NCI-H82 (cell line): ENCODE results near the gene ZC3H14.

Source experiments
- DNase-seq: peaks from one replicate; lab custom pipeline; 2025; lab: John Stamatoyannopoulos, UW

ZC3H14 gene

DNA sequence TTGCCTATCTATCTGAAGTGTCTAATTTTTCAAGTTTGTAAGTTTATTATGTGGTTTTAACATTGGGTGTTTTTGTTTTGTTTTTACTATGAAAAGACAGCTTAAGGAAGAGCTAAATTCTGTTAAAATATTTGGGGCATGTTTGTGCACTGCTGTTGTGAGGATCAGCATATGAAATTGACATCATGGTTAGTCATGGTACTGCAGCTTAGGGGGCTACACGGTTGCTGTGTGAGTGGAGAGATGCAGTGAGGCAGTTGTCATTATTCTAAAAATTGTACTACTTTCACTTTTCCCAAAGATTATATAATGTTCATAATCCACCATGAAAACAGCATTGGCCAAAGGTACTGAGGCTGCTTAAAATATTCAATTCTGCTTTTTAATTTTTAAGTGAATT lies 49.0 kb downstream of the ZC3H14 start:
- DNase-seq: no peak

DNA sequence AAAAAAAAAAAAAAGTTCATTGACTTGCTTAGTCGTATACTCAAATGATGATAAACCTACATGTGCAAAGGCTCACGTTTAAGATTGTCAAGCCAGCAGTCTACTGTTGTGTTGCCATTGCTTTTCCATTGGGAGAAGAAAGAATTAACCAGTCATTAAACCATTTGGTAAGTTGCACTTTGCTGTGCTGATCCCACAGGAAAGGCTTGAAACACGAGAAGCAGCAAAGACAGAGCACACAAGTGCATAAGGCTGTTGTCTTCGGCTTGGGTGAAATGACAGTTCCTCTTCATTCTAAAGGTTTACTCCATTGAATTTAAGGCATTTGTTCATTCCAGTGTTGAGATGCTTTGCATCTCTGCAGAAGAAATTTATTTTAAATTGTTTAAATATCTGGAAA lies 50.1 kb downstream of the ZC3H14 start:
- DNase-seq: no peak

DNA sequence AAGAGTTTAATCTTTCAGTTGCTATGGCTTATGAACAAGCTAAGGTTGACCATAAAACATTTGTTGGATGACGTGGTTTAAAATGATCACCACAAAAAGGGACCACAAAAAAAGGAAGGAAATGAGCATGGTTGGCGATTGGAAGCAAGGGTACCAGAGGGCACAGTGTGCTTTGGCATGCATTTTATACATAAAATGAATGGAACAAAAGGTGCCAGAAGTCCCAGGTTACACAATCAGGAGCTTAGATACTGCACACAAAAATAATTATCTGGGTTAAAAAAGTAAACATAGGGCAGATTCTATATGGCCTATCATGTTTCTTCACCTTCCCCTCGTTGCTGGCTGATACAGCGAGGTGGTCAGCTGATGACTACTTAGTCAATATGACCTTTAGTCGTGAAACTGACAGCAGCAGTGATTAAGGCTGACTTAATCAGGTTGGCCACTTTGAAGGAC lies 50.7 kb downstream of the ZC3H14 start:
- DNase-seq: no peak

DNA sequence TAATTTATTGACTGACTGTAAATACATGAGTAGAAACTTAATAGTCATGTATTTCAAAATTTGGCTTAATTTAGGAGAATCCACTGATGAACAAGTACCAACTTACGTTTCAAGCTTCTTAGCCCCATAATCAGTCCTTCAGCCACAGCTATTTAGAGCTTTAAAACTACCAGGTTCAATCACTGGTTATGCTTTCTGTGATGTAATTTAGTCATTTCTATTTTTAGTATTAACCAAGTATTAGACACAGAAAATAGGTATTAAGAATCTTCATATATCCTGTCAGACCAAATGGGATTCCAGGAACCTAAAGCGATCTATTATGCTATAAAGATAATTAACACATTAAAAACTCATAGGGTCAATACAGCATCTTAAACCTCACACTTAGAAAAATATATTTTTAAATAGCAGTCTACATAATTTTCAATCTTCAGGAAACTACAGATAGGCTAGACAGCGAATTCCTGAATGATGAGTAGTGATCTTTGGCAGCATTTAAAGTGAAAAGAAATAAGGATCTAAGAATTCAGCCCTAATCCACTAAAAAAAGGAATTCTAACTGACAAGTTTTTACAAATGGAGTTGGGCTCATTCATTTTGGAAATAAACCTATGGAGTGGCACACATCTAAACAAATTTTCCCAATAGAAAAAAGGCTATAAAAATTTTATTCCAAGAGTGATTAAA lies 51.5 kb downstream of the ZC3H14 start:
- no peak for DNase-seq

DNA sequence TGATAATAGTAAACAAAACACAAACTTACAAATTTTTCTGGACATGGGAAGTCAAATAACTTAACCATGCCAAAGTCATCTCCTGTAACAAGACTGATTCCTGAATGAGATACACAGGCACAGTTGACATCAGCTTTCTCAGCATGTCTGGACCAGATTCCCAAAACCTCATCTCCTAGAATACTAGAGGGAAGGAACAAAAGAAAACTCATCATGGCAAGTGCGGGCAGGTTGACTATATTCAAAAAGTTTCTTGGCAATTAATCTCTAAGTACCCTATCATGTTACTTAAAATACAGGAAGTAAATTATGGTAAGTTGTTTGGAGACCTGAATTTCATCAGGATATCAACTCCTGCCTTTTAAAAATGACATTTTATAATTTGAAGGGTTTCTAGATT lies 53.9 kb downstream of the ZC3H14 start:
- no peak for DNase-seq

DNA sequence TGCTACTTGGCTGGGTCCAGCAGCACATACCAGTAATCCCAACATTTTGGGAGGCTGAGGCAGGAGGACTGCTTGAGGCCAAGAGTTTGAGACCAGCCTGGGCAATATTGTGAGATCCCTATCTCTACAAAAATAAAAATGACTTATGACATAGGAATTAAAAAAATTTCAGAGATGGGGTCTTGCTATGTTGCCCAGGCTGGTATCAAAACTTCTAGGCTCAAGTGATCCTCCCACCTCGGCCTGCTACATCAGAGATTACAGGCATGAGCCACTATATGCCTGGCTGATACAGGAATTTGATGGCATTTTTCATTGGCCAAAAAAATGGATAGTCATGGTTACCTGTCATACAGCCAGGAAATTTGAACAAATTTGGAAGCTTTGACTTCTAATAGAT lies 54.6 kb downstream of the ZC3H14 start:
- DNase-seq: no peak

DNA sequence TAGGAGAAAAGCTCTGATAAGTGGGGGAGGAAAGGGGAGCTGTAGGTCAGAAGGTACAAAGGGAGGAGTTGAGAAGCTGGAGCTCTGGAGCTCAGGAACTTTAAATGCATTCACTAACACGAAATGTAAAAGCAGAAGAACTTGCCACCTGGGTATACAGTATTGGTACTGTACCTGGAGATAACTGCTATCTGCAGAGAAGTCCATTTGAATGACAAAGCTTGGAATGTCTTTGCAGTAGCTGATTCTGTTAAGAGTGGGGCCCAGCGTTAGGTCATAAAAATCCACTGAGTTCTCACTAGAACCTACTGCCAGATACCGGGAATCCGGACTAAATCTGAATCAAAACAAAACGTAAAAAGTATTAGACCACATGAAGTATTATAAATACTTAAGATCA lies 55.6 kb downstream of the ZC3H14 start:
- DNase-seq: no peak

DNA sequence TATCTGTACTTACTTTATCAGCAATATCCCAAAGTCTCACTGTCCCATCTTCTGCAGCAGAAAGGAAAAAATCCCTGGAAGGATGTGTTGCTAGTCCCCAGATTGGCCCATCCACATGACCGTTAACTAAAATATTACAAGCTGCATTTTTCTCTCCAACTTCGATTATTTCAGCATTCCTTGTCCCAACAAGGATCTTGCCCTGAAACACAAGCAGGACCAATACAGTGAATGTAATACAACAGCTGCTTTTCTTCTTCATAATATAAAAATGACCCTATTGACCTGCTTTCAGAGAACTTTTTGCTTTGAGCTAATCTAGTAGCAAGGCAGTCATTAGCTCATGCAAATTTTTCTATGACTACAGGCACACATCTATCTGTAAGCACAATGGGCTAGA lies 58.3 kb downstream of the ZC3H14 start:
- no peak for DNase-seq

DNA sequence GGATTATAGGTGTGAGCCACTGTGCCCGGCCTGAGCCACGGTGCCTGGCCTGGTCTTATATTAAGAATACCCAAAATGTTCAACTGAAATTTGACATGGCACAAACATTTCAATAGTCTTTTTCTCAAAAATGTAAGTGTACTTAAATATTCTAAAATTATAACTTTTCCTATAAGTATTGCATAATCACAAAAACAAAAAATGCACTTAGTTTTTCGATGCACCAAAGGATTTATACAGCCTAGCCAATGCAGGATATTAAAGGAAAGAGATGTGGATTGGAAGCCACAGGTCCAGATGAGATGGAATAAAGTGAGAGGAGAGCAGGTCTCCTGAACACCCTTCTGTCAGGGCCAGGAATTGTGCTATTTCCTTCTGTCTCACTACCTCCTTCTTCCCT lies 62.8 kb downstream of the ZC3H14 start:
- DNase-seq: no peak

DNA sequence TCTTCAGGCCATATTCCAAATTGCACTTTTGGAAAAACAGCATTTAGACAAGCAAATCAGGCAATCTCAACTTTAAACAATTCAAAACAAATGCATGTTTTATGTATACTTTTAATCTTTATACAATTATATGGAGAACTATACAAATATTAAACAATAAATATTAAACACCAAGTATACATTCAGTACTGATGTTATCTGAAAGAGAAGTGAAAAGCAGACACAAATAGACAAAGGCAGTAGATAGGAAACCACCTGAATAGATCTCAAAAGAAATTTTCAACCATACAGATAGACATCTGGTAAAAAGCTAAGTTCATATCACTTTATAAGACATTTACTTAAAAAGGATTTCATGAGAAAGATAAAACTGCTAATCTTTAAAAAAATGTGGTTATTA lies 65.2 kb downstream of the ZC3H14 start:
- no peak for DNase-seq

DNA sequence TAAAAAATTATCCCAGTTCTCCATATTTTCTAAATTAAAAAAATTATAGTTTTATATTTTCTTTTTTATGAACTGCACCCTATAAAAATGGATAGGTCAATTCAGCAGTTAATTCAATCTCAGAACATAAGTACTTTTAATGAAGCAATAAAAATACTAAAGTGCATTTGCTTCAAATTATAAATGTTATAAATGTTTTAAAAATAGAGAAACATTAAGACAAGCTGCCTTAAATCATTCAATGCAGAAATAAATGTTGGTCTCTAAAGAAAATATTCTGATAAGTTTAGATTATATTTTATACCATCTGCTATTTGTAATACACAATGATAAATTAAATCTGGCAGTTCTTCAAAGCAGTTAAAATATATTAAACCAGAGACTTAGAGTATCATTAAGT lies 65.6 kb downstream of the ZC3H14 start:
- DNase-seq: no peak

DNA sequence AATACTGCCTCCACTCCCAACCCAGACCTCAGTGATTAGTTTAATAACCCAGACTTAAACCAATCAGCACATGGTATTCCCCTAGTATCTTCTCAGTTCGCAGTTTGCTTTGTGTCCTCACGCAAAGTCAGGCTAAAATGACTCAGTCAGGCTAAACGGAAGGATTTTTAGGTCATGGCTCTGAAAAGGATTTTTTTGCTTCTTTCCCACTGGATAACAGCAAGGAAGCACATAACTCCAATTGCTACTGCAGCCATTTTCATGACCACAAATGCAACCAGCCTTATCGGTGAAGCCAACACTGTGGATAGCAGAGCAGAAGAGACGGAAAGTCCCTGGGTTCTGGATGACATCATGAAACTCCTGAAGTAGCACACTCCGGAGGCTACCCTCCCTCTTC lies 67.7 kb downstream of the ZC3H14 start:
- DNase-seq: peak; percentile 4

DNA sequence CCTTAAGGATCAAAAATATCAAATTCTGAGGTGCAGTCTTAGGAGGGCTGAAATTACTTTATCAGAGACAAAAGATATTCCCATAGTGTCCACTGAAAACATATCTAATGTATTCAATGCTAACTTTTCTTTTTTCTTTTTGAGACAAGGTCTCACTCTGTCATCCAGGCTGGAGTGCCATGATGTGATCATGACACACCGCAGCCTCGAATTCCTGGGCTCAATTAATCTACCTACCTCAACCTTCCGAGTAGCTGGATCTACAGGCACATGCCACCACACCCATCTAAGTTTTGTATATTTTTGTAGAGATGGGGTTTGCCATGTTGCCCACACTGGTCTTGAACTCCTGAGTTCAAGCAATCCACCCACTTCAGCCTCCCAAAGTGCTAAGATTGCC lies 68.3 kb downstream of the ZC3H14 start:
- DNase-seq: no peak

DNA sequence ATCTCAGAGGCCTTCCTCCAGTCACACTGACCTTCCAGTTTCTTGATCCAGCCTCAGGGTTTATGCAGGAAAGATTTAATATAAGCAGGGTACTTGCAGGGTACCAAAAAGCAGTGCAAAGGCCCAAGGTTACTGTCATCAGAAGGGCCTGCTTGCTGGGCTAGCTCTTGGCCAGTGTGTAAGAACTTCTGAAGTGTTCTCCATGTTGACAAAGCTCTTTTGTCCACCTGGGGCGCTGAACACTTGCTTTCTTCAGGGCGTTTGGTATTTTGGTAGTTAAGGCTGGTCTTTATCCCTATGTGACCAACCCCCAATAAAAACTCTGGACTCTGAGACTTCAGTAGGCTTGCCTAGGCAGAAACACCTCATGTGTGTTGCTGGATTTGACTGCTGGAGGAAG lies 69.7 kb downstream of the ZC3H14 start:
- DNase-seq: no peak

DNA sequence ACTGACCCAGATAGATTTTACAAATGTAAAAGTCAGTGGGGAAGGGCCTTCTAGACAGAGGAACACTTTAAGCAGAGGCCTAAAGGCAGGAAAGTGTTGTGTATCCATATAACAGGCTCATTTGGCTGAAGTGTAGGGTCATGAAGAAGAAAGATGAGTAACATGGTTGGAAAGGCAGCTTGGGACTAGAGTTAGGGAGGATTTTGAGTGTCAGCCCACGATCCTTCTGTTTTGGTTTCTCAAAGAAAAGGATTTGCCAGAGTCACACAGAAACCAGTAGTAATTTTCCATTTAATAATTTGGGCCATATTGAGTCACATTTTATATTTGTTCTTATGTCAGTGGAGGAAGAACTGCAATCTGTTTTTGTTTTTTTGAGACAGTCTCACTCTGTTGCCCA lies 76.4 kb downstream of the ZC3H14 start:
- no peak for DNase-seq

DNA sequence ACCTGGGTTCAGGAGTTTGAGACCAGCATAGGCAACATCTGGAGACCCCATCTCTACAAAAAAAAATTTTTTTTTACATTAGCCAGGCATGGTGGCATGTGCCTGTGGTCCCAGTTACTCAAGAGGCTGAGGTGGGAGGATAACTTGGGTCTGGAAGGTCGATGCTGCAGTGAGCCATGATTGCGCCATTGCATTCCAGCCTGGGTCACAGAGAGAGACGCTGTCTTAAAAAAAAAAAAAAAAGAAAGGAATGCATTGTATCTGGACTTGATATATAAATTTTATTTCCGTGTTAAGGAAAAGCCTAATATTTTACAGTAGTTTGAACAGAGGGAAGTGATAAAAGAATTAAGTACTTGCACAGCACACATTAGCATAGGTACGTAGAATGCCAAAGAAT lies 97.2 kb downstream of the ZC3H14 start:
- no peak for DNase-seq

DNA sequence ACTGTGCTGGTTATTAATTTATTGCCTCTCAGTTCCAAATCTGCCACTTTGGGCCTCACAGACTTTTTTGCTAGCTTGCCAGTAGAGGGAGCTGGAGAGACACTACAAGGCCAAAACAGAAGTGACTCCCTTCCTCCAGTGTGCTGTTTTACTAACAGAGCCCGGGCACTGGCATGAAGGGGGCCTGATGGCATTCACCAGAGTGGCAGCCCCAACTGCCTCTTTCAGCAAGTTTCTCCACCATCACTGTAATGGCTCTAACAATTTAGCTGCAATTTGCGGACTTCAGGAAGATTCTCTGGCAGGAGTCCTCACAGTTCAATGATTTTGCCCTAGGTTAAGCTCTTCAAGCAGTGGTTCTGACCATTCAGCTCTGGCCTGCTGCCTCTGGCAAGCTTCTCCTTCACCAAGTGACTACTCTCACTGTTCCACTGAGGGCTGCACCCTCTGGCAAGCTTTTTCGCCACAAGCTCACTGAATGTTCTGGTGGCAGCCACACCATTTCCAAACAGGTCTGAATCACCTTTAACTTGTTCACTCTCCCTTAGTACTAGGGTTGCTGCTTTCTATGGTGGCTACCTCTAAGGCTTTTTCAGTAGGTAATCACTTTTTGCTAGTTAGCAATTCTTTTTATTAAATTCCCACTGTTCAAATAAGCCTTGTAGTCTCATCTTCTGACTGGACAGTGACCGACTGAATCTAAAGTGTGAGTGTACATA lies 104.9 kb downstream of the ZC3H14 start:
- DNase-seq: peak; percentile 88

DNA sequence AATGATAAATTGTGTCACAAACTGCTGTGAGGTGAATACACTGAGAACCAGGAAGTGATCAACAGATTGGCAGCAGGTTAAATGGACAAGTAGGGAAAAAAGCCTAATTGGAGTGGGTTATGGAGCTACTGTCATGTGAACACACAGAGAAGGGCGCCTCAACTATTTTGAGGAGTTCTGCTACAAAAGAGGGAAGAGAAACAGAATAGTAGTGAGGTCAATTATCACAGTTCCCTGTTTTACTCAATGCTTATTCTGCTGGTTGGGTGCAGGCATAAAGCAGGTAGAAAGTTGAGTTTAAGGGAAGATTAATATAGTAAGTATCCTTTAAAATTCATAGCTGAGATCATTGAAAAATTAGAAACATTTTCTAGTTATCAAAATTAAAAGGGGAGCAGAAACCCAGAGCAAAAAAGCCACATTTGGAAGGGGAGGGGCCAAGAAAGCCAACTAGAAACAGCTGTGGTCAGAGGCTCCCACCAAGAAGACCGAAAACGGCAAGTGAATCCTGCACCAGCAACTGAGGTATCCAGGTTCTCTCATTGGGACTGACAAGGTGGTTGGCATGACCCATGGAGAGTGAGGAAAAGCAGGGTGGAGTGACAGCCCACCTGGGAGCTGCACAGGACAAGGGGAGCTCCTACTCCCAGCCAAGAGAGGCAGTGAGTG lies 105.7 kb downstream of the ZC3H14 start:
- no peak for DNase-seq

DNA sequence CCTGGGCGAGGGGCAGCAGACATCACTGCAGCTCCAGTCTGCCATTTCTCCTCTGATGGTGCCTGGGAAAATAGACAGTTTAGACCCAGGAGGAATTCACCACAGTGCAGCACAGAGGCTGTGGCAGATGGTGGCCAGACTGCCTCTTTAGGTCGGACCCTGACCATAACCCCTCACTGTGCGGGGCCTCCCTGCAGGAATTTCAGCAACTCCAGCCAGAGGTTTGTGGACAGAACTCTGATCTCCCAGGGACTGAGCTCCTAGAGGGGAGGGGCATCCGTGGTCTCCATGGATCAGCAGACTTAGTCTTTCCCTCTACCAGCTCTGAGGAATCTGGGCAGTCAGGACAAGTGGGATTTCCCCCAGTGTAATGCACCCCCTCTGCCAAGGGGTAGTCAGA lies 106.5 kb downstream of the ZC3H14 start:
- no peak for DNase-seq
